HG02970 (cell line): ENCODE results near the gene MAP1LC3B.
"Not testable (repeated sequence)": the region's sequence is repeated elsewhere in the genome, so short reads cannot be mapped to it uniquely, and the experiment has no call there.

Experiments used
- ATAC-seq: cut with Tn5 transposase; IDR thresholded peaks from one replicate; pipeline ENCODE4 v1.9.1; 2021; ENCODE audit warnings: mild to moderate bottlenecking, moderate library complexity, moderate number of reproducible peaks; ENCODE audit not compliant: unreplicated experiment, low FRiP score

The MAP1LC3B gene

DNA sequence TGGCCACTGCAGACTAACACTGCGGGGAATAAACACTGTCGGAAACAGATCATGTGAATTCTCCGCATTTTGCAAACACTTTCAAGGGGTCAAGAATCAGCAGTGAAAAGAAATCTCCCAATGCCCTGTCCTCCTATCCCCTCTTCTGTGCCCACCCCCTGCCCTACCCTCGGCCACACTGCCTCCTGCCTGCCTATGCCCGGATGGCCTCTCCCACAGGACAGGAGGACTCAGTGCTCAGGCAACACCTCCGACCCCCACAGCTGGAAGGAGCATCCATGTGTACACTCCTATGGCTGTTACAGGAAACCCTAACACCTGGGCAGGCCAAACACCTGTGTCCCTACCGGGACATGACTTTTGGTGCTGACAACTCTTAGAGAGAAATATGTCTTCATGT lies 33.0 kb upstream of the MAP1LC3B start:
- no peak for ATAC-seq

DNA sequence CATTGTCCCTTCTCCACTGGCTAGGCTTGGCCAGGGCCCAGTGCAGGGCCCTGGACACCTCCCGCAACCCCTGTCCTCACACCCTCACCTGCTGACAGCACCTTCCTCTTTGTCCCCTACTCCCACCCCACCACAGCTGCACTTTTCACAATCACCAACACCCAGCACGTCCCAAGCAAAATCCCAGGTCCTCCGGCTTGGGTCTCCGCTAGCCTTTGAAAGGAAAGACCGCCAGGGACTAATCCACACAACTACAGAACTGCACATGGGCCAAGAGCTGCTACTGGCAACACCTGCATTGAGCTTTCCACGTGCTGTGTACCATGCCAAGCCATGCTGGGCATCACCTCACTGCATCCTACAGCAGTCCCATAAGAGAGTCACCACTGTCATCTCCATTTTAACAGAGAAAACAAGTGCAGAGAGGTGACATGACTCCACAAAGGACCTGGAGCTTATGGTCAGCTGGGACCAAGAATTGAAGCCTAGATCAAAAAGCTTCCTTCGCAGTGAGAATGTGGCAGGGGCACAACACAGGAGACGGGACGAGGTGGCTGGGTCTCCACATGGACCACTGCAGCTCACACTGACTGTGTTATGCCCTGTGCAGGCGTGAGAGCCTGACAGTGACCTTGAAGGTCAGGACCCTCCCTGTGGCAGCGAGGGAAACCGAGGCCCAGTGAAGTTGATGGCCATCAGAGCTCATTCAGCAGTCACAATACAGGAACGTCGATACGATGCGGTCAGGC lies 31.1 kb upstream of the MAP1LC3B start:
- no peak for ATAC-seq

- no peak for ATAC-seq
These were observed 30.1 kb upstream of the MAP1LC3B start for GRCh38 chr16:87361916-87362619.

DNA sequence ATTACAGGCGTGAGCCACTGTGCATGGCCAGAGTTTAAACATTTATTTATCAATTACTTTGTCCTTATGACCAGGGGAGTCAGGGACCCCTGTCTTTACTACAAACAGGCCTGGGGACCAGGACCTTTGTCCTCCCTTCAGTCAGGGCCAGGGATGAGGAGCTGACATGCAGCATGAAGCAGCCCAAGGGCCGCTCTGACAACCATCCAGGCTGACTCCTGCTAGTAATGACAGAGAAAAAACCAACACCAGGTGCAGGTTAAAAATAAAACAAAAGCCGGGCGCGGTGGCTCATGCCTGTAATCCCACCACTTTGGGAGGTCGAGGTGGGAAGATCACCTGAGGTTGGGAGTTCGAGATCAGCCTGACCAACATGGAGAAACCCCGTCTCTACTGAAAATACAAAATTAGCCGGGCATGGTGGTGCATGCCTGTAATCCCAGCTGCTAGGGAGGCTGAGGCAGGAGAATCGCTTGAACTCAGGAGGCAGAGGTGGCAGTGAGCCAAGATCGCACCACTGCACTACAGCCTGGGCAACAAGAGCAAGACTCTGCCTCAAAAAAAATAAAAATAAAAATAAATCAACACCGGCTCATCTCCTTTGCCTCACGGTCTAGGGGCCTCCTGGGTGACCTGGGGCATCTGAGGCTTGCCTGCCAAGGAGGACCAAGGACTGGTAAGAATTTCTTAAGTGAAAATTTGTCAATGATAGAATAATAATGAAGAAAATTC lies 29.1 kb upstream of the MAP1LC3B start:
- ATAC-seq, result not testable (repeated sequence)

DNA sequence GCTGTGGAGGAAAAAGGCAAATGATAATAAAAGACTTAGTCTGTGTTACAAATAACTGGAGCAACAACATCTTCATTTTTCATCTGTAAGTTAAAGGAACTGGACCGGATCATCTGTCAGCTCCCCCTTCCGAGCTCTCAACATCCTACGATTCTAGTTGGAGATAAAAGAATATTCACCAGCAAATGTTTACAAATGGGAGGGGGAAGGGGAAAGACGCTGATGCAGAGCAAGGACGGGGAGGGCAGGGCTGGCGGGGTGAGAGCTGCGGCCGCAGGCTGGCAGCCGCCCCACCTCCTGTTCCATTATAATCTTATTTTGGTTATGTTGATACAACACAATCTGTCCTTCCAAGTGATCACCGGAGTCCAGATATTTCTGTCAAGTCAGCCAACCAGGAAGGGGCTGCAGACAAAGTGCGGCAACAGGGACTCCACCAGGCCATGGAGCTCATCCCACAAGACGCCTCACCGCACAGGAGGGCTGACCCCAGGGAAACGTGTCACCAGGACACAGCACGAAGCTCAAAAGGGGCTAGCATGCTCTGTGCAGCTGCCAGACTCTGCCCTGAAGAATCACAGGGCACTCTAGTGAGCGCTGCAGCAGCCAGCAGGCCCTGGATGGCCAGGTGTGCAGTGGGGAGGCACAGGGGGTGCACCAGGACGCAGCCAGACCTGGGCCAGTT lies 28.2 kb upstream of the MAP1LC3B start:
- no peak for ATAC-seq

DNA sequence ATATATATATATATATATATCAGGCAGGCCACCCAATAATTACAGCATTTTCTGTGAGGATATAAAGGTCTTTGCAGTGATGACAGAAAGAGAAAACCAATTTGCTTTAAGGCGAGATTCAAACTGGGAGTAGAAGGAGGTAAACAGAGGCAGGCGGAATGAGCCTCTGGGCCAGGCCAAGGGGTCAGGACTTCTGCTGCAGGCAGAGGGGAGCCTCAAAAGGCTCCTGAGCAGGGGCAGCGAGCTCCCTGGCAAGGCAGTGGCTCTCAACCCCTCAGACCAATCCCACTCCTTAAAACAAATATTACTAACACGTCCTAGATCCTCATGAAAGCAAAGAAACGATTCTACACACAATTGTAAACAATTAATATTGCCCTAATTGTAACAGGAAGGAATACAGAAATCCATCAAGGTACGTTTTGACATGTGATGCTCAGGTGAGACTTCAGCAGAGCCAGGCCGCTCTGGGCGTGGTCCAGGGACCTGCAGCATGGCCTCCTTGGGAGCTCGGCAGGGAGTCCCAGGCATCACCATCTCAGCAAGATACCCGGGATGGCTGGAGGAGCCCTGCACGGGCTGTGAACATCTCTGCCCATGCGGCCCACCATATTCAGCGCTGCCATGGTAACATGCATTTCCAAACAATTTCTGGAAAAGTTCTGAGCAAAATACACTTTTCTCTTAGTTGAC lies 27.0 kb upstream of the MAP1LC3B start:
- no peak for ATAC-seq

GRCh38 chr16:87366288-87366687 lies 25.8 kb upstream of the MAP1LC3B start:
- no peak for ATAC-seq

DNA sequence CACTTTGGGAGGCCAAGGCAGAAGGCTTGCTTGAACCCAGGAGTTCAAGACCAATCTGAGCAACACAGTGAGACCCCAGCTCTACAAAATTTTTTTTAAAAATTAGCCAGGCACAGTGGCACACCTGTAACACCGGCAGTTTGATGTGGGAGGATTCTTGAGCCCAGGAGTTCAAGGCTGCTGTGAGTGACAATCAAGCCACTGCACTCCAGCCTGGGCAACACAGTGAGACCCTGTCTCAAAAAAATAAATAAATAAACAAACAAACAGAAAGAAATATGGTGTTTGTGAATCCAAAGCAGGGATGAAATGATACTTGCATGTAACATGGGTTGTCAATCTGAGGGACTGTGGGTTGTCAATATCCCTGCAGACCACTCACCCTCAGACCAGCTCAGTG lies 25.2 kb upstream of the MAP1LC3B start:
- ATAC-seq, result no peak

- ATAC-seq, result no peak
These were observed 24.6 kb upstream of the MAP1LC3B start for GRCh38 chr16:87367529-87367928.

DNA sequence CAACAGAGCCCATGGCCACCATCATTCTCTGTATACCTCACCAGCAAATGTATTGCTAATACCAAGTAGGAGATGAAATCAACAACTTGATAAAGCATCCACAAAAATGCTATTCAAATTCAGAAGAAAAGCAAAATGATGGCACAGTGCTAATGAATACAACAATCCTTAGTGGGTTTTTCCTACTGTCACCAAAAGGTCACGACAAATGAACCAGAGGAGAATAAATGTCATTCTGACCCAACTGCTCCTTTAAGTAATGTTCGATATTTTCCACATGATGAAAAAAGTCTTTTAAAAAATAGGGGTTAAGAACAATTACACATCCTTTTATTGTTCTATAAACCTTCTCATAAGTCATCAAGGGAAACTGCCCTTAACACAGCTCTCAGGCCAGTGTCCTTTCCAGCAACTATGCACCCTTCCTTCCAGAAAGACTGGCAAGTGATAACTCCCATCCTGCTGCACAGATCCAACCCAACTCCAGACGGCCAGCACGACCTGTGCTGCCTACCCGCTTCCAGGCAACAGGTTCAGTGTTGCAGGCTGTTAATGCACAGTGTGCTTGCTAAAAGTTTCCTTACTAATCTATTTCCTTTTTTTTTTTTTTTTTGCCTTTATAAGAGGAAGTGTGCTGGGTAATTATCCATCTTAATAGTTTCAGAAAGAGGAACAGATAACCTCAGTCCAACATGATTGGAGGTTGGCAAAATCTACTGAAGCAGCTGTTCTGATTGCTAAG lies 23.9 kb upstream of the MAP1LC3B start:
- ATAC-seq, result no peak

DNA sequence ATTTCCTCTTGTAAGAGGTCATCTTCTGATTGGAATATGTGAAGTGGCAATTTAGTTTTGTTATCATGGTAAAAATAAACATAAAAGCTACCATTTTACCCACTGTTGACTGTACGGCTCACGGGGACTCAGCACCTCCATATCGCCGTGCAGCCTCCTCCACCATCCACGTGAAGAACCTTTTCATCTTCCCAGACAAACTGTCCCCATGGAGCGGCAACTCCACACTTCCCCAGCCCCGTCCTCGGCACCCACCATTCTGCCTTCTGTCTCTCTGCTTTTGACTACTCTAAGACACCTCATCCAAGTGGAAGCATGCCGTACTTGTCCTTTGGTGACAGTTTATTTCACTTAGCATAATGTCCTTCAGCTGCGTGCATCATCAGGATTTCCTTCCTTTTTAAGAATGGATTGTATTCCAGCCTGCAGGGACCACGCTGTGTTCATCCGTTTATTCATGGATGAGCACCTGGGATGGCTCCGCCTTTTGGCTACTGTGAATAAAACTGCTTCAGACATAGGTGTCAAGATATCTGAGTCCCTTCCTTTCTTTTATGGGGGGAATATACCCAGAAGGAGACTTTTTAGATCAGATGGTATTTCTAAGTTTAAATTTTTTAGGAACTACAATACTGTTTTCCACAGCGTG lies 22.9 kb upstream of the MAP1LC3B start:
- ATAC-seq, result no peak

DNA sequence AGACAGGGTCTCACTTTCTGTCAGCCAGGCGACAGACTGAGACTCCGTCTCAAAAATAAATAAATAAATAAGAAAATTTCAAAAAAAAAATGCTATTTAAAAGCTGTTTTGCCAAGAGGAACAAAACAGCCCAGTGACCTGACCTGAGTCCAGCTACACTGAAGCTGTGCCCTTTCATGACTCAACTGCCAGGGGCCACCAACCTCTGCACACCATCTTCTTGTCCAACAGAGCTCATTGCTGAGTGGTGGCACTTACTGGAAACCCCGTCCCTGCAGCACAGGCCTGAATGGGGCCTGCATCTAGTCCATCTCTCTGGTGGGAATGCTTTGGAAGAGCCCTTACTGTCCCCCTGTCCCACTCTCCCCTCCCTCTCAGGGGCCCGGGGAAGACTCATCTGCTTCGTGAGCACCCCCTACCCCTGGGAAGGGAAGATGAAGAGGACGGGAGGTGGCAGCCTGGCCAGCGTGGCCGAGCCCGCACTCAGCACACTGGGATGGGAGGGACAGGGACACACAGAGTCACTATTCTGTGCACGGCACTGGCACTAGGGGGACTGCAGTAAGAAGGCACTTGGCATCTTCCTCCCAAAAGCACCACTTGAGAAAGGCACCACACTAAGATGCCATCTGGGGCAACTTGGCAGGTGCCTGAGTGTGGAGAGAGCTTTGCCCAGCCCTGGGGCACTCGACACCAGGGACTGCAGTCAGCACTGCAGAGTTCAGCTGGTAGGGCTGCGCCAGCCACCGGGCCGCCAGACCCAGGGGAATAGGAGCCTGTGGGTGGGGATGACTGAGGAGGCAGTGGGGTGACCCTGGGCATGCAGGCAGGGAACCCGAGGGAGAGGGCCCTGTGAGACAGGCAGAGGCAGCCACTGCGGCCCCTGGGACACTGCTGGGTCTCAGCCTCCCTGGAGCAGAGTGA lies 22.1 kb upstream of the MAP1LC3B start:
- no peak for ATAC-seq

- no peak for ATAC-seq
These were observed 20.8 kb upstream of the MAP1LC3B start for GRCh38 chr16:87371261-87371866.

DNA sequence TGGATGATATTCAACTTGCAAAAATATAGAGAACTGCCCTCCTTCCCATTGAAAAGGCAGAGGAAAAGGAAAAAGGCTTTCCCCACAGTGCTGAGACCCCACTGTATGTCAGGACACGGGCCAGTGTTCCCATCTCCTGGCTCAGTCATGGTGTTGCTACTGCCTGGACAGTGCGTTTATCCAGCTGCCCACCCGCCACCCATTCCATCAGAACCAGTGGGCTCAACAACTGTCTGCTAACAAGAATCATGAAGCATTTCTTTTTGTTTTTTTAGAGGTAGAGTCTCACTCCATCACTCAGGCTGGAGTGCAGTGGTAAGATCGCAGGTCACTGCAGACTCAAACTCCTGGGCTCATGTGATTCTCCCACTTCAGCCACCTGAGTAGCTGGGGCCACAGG lies 19.8 kb upstream of the MAP1LC3B start:
- no peak for ATAC-seq

- no peak for ATAC-seq
These were observed 17.8 kb upstream of the MAP1LC3B start for GRCh38 chr16:87374313-87374712.

- no peak for ATAC-seq
These were observed 16.6 kb upstream of the MAP1LC3B start for GRCh38 chr16:87375426-87376135.

- no peak for ATAC-seq
These were observed 15.5 kb upstream of the MAP1LC3B start for GRCh38 chr16:87376660-87377059.
